Stimulated activated CD4-positive, alpha-beta T cell treated with anti-CD3 and anti-CD28 coated beads, Interleukin-1b, Interleukin-23, amount 100 ng/mL, for 48 hours (primary cell): ENCODE results near the gene PROSER2.
"Not testable (repeated sequence)": the region's sequence is repeated elsewhere in the genome, so short reads cannot be mapped to it uniquely, and the experiment has no call there.

Experiments used
- DNase-seq: peaks from one replicate; pipeline ENCODE4 v3.0.0-alpha.2; 2020

PROSER2 gene

GRCh38 chr10:11837372-11838161, 14.4 kb downstream of the PROSER2 start:
- DNase-seq, result no peak

DNA sequence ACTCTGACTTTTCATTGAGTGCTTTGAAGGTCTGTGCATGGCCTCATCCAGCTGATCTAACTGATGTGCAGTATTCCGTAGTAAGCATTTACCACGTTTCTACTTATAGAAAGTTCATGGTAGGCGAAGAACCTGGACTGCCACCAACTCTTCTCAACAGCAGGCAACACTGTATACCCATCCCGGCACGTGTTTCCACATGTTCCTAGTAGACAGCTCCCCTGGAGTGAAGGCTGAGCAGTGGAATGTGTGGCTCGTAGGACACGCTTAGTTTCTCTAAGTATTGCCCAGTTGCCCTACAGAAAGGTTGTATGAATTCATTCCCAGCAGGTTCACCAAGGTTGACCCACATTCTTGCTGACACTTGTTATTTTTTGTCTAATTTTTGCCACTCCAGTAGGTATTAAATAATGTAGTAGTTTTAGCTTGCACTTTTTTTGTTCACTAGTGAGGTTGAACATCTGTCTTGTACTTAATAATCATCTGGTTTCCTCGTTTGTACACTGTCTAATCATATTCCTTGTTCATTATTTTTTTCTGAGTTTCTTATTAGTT, 15.2 kb downstream of the PROSER2 start:
- DNase-seq, result no peak

GRCh38 chr10:11841375-11841774, 18.2 kb downstream of the PROSER2 start:
- DNase-seq, result no peak

- DNase-seq, result no peak
Measured at GRCh38 chr10:11842411-11842810, 19.3 kb downstream of the PROSER2 start.

DNA sequence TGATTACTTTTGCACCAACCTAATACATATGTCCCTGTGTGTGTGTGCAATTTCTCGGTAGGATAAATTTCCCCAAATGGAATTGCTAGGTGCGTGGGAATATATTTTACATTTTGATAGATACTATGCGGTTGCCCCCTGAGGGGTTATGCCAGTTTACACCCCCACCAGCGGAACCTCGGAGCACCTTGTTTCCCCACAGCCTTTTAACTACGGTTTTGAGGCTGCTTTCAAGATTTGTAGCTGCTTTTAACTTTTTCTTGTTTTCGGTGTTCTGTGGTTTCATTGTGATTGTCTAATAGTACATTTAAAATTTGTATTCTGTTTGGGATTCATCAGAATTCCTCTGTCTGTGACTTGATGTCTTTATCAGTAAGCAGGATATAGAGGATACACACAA, 22.0 kb downstream of the PROSER2 start:
- no peak for DNase-seq

GRCh38 chr10:11846542-11846941, 23.4 kb downstream of the PROSER2 start:
- DNase-seq, result no peak

DNA sequence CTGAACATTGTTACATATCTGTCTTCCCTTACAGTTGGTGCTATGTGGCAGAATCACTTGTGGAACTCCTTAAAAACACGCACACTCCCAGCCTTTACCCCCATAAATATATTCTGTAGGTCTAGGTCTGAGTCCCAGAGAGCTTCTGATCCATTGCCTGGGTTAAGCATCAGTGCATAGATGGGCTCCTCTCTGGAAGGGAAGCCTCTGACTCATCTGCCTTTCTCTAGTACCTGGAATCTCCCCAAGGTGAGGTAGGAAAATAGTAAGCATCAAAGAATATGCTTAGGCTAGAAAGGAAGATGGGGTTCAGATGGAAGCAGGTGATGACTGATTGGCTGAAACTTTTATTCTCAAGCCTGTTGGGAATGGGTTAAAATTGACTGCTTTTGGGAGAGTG, 26.1 kb downstream of the PROSER2 start:
- no peak for DNase-seq

GRCh38 chr10:11849911-11850310, 26.8 kb downstream of the PROSER2 start:
- no peak for DNase-seq

DNA sequence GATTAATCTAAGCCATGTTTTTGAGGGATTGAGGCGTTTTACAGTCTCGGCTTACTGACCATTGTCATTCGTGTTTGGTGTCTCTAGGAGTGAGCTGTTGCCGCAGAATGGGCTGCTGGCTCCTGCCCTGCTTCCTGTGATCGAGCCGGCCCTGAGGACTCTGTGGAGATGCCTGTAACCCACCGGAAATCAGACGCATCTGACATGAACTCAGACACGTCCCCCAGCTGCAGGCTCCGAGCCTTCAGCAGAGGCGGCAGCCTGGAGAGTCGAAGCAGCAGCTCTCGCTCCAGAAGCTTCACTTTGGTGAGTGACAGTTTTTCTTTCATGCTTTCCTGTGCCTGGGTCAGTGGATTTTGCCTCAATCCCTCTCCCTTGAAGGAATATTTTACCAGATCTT, 28.8 kb downstream of the PROSER2 start:
- no peak for DNase-seq

DNA sequence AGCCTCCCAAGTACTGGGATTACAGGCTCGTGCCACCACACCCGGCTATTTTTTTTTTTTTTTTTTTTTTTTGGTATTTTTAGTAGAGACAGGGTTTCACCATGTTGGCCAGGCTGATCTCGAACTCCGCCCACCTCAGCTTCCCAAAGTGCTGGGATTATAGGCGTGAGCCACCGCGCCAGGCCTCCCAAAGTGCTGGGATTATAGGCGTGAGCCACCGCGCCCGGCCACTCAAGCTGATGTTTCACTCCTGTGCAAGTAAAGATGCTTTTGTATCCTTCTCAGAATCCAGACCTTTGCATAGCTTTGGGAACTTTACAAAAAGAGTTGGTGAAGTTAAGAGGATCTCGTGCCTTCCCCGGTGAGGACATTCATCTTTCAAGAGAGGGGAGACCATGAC, 29.5 kb downstream of the PROSER2 start:
- not testable (repeated sequence) for DNase-seq

GRCh38 chr10:11853468-11853867, 30.3 kb downstream of the PROSER2 start:
- no peak for DNase-seq

DNA sequence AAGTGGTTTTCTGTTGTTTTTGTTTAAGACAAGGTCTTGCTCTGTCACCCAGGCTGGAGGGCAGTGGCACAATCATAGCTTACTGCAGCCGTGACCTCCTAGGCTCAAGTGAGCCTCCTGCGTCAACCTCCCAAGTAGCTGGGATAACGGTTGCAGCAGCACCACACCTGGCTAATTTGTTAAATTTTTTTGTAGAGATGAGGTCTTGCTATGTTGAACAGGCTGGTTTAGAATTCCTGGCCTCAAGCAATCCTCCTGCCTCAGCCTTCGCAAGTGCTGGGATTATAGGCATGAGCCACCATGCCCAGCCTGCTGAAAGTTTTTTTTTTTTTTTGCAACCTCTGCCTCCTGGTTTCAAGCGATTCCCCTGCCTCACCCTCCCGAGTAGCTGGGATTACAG, 31.1 kb downstream of the PROSER2 start:
- DNase-seq, result no peak

DNA sequence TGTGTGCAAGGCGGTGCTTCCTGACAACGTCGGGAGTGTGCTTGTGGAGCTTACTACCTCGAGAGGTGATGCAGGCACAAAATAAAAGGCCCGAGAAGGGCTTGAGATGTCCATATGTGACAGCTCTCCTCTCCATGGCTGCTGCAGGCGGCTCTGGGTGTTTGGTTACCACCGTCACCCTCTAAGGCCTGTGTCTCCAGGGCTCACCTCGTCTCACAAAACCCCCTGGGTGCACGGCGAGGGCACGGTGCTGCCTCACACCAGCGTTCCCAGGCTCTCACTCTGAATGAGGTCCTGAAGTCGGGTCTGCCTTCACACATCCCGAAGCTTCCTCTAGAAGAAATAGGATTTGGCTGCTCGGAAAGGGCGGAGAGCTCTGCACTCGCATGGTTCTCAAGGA, 32.9 kb downstream of the PROSER2 start:
- no peak for DNase-seq

- DNase-seq, result no peak
Measured at GRCh38 chr10:11856678-11857077, 33.5 kb downstream of the PROSER2 start.

GRCh38 chr10:11858093-11858492, 34.9 kb downstream of the PROSER2 start:
- no peak for DNase-seq

- DNase-seq, result no peak
Measured at GRCh38 chr10:11861341-11861740, 38.2 kb downstream of the PROSER2 start.

- DNase-seq, result no peak
Measured at GRCh38 chr10:11861811-11862428, 38.8 kb downstream of the PROSER2 start.

DNA sequence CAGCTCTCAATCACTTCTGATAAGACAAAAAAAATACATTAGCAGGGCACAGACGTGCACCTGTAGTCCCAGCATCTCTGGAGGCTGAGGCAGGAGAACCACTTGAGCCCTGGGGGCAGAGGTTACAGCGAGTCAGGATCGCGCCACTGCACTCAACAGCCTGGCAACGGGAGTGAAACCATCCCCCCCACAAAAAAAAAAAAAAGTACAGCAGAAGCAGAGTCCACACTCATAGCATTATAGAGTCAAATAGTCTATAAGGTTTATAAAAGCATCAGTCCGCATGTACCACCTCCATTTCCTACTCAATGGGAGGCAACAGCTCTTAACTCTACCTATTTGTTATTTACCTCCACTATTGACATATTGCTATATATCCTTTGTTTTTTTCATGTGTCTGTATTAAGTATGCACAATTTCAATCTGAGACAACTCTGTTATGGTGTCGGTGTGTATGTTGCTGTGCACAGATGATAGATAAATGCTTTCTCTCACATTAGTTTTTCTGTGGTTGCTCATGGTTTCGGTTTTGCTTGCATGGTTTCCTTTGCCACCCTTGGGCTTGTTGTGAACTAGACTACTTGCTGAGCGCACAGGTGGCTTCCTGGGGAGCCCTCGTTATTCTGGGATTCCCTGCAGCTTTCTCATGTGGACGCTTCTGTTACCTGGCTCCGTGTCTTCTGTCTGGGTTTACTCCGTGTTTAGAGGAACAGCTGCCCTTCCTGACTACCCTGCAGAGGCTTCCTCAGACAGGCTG, 40.4 kb downstream of the PROSER2 start:
- DNase-seq, result peak; percentile 59

DNA sequence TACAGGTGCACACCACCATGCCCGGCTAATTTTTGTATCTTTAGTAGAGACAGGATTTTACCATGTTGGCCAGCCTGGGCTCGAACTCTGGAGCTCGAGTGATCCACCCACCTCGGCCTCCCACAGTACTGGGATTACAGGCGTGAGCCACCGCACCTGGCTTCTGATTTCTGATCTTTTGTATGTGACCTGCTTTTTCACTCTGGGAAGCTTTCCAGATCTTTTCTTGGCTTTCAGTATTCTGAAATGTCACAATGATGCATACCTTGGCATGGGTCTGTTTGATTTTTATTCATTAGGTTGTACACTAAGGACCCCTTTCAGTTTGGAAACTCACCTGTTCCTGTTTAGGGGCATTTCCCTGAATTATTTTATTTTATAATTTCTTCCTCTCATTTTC, 41.6 kb downstream of the PROSER2 start:
- DNase-seq, result no peak

DNA sequence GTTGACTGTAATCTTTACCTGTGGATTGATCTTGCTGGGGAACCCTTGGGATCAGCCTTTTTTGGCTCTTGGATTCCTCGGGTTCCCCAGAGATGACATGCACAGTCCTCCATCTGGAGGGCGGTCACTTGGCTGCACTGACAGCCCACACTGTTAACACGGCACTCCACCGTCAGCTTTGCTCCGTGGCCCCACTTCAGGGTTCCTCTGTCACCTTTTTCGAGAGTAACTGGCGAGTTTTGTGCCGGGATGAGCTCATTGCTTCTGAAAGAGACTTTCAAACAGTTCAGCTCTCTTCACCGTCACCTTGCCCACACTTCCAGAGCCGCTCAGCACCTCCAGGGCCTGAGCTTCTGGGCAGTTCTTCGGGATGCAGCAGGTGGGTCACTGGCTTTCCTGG, 42.4 kb downstream of the PROSER2 start:
- no peak for DNase-seq

- DNase-seq, result no peak
Measured at GRCh38 chr10:11866199-11866925, 43.2 kb downstream of the PROSER2 start.

DNA sequence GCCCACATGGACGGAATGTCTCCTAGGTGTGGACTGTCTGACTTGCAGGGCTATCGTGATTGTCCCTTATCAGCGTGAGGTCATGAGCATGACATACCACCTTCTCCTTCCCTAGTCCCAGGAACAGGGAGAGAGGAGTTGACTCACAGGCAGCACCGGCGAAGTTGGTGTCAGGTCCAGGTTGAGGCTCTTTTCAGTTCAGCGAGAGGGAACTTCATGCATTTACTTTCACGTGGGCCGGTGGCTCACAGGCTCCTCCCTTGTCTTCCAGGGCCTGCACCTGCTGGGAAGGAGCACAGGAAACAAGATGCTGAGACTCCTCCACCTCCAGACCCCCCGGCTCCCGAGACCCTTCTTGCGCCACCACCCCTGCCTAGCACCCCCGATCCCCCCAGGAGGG, 46.1 kb downstream of the PROSER2 start:
- DNase-seq, result no peak
